Peyer's patch (tissue), 4 donors: ENCODE data around the gene PTPRS.

Experiments
- CTCF ChIP-seq, 6 experiments: fragments of 450-650 bp in 4 of 6; fragments of 200-600 bp in 2 of 6; sonication (generic) in 1 of 6; IDR thresholded peaks; one replicate each; pipeline ENCODE4 v1.5.1; 2017 to 2019; ENCODE audit warnings: antibody characterized with exemption in 6 of 6, mild to moderate bottlenecking in 3 of 6, moderate library complexity in 1 of 6
- POLR2A ChIP-seq, 2 donors: fragments of 450-650 bp; IDR thresholded peaks; one replicate each; pipeline ENCODE4 v1.5.1; 2017; ENCODE audit warnings: antibody characterized with exemption in 2 of 2, mild to moderate bottlenecking in 2 of 2, moderate library complexity in 2 of 2

- no peak for TF ChIP-seq POLR2A (IDR thresholded peaks at IDR 0.05)
- no peak for TF ChIP-seq CTCF (IDR thresholded peaks at IDR 0.05)
Measured at GRCh38 chr19:5329141-5329540, 11.5 kb downstream of the PTPRS start.
